COR-L47 (cell line): Measurements from ENCODE around the gene ATP2C1.
"Not testable (repeated sequence)": the region's sequence is repeated elsewhere in the genome, so short reads cannot be mapped to it uniquely, and the experiment has no call there.

ENCODE experiments used
- DNase-seq: peaks from one replicate; lab custom pipeline; 2025; lab: John Stamatoyannopoulos, UW

Gene ATP2C1

DNA sequence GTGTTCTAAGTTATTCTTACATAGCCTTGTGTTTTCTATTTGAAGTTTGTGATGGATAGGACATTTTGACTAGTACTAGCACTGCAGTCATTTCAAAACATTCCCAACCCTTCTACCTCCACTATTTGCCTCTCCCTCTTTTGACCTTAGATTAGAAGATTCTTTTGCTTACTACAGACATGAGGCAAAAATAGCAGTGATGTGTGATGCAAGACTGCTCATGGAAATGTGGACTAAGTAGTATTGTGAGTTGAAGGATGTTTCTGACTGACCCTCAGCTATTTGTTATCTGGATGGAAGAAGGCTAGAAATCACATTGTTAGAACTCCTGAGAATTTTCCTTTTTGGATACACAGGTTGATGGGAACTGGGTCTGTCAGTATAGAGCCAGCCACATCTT, 45.9 kb downstream of the ATP2C1 start:
- DNase-seq, result no peak

- DNase-seq, result no peak
Measured at GRCh38 chr3:130941793-130942192, 47.9 kb downstream of the ATP2C1 start.

GRCh38 chr3:130946882-130947281, 53.0 kb downstream of the ATP2C1 start:
- DNase-seq, result no peak

DNA sequence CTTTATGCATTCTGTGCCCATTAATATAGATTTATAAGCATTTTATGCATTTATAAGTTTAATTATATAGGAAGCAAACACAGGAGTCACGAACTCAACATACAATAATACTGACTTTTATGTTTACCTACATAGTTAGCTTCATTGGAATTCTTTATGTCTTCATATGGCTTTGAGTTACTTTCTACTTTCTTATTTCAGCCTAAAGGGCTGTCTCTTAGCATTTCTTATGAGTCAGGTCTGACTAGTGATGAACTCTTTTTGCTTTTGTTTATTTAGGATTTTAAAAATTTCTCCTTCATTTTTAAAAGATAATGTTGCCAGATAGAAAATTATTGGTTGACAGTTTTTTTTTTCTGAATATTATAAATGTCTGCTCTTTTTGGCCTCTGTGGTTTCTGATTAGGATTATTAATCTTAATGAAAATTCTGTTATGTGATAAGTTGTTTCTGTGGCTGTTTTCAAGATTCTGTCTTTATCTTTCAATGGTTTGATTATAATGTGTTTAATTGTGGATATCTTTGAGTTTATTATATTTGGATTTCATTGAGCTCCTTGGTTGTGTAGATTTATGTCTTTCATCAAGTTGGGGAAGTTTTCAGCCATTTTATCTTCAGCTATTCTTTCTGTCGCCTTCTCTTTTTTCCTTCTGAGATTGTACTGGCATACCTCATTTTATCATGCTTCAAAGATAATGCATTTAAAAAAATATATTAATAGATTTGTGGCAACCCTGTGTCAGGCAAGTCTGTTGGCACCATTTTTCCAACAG, 54.3 kb downstream of the ATP2C1 start:
- no peak for DNase-seq

- no peak for DNase-seq
Measured at GRCh38 chr3:130948929-130949328, 55.0 kb downstream of the ATP2C1 start.

- DNase-seq, result no peak
Measured at GRCh38 chr3:130950124-130950523, 56.2 kb downstream of the ATP2C1 start.

- DNase-seq, result no peak
Measured at GRCh38 chr3:130950641-130951040, 56.8 kb downstream of the ATP2C1 start.

- no peak for DNase-seq
Measured at GRCh38 chr3:130955481-130955880, 61.6 kb downstream of the ATP2C1 start.

DNA sequence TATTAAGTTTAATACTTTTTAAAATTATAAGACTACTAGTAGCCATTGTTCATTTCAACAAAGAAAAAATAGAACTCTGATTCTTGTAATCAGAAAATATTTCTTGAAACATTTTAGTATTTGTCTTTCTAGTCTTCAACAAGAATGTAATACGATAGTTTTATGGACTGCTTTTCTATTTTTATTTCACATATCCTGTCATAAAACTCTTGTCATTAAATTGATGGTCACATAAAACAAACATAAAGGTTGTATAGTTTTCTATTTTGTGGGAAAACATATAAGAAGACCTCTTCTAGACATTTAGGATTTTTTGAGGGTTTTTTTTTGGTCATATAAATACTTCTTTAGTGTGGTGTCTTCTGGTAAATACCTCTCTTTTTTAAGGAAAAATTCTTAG, 62.4 kb downstream of the ATP2C1 start:
- DNase-seq, result no peak

DNA sequence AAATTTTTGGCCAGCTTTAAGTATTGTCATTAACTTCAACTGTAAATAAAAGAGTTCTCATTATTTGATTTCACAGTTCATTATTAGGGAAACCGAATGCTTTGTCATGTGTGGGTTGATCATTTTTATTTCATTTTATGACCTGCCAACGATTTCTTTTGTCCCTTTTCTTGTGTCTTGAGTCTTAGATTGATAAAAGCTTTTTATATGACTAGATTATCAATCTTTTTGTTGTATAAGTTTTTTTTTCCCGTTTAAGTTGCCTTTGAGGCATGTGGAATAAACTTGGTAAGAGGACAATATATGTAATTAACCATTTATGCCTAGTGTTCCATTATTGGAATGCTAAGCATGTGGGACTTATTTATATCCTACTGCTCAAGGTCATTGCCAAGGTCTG, 62.8 kb downstream of the ATP2C1 start:
- no peak for DNase-seq

DNA sequence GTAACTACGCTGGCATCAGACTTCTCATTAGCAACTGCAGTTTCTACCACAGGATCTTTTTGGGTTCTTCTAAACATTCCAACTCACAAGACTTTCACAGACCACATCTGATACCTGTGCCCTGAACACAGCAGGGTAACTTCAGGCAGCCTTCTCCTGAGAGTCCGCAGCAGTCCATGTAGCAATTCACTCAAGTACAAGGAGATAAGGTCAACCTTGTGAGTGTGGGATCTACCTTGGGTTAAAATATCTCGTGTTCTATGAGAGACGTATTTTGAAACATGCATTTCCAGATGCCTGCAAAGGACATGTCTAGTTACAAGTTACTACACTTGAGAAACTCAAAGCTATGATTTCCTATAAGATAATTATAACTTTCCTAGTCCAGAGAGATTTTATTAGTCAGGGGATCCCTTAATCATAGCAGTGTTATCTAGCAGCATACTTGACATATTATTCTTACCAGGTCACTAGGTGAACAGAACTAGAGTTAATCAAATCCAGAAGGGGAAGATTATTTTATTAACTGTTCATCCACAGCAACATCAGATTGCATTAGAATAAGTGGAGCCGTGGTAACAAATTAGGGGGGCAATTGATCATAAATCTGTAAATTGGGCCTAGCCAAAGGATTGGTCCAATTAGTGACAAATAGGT, 66.4 kb downstream of the ATP2C1 start:
- no peak for DNase-seq

GRCh38 chr3:130961458-130961857, 67.6 kb downstream of the ATP2C1 start:
- DNase-seq, result no peak

- DNase-seq, result no peak
Measured at GRCh38 chr3:130963444-130963843, 69.6 kb downstream of the ATP2C1 start.

DNA sequence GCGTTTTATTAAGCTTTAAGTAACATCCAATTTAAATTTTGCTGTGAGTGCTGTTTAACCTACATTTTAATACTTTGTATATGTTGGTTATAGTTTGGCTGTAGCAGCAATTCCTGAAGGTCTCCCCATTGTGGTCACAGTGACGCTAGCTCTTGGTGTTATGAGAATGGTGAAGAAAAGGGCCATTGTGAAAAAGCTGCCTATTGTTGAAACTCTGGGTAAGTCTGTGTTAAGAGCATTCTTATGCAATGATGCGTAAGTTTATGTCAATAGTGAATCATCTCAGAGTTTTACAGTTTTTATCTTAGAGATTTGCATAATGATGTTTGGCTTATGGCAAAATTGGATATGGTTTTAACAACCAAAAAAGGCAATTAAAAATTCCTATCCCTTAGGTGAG, 70.0 kb downstream of the ATP2C1 start:
- DNase-seq, result no peak

DNA sequence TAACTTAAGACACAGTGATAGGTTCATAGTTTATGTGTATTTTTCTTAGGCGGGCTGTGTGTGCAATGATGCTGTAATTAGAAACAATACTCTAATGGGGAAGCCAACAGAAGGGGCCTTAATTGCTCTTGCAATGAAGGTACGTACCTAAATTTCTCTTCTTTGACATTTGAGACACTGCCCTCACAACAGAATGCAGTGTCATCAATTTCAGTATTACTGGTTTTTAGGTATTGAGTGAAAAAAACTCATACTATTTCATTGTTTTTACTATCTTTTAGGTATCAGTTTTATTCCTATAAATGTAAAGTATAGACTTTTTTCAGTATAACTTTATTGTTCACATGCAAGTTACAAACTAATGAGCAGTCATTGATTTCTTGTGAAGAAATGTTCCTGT, 73.4 kb downstream of the ATP2C1 start:
- DNase-seq, result no peak

DNA sequence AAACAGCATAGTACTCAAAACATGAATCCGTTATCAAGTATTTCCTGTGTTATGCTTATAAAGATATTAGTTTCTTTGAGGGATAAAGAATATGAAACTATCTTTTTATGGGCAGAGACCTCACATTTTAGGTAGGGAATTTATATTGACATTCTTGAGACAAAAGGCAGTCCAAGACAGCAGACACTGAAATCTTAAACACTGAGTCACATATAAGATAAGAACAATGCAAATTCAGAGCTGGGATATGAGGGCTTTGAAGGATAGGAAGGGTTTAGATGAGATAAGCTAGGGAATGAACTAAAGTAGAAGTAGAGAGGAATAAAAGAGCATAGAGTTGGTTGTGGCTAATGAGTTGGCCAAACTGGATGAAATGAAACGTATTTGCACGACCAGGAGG, 74.3 kb downstream of the ATP2C1 start:
- DNase-seq, result no peak

DNA sequence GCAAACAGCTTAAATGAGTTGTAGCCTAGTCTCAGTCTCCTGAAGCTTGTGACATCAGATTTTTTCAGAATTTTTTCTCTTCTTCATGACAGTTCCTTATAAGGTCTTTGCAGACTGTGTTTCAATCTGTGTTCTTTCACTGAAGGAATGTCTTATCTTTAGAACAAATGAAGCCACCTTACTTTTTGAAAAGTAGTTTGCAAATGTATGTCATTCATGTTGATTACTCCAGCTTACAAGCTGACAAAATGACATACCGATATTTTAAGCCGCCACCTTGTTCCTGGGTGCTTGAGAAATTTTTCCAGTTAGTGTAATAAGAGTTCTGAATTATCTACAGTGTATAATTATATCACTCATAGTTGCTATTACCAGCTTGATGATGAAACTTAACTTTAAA, 75.7 kb downstream of the ATP2C1 start:
- no peak for DNase-seq

DNA sequence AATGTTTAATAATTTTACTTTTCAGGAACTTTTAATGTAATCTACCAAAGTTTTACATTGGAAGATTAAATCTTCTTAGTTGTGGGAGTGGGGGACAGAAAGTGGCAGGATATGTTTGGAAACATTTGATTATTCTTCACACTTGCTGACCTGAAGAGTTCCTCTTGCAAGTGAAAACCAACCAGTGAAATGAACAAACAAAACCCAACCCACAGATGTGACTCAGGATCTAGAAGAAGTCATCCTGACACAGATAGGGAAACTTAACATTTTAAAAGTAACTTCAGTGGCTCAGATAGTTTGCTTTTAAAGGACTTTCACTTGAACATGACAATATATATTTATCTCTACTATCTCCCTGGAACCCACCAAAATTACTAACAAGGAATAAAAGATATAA, 77.3 kb downstream of the ATP2C1 start:
- no peak for DNase-seq

DNA sequence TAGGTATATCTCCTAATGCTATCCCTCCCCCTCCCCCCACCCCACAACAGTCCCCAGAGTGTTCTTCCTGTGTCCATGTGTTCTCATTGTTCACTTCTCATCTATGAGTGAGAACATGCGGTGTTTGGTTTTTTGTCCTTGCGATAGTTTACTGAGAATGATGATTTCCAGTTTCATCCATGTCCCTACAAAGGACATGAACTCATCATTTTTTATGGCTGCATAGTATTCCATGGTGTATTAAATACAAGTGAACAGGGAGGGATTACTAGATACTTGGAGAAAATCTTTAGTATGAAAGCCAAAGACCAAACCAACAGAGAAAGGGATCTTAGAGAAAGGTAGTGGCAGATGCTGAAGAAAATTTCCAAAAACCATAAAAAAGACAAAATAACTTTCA, 78.7 kb downstream of the ATP2C1 start:
- not testable (repeated sequence) for DNase-seq

GRCh38 chr3:130973406-130973805, 79.5 kb downstream of the ATP2C1 start:
- no peak for DNase-seq

DNA sequence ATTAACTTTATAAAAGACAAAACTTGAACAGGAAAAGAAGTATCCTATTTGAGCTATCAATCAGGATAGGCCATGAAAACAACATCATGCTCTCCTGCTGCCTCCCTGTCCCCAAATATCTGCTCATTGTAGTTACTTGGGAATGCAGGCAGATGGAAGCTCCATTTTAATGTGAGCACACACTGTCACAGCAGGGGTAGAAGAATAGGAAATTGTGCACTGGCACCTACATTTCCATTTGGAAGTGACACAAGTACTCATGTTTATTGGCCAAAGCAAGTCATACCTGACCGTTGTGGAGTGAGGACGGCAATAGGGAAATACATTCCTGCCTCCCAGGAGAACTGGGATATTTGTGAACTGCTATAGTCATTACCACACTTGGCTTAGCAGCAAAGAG, 80.3 kb downstream of the ATP2C1 start:
- no peak for DNase-seq

DNA sequence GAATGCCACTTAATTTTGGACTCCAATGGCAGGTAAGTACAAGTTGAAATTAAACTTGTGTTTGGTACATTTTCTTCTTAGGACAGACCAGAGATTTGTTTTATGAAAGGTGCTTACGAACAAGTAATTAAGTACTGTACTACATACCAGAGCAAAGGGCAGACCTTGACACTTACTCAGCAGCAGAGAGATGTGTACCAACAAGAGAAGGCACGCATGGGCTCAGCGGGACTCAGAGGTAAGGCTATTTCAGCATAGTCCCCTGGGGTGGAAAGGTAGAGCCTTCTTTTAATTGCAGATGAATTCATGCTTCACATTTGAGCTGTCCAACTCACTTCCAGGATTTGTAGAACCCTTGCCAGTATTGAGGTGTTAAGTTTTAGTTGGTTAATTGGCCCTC, 81.4 kb downstream of the ATP2C1 start:
- no peak for DNase-seq

GRCh38 chr3:130976706-130977105, 82.8 kb downstream of the ATP2C1 start:
- DNase-seq, result no peak

- no peak for DNase-seq
Measured at GRCh38 chr3:130979117-130979516, 85.2 kb downstream of the ATP2C1 start.
